Epidermal melanocyte (primary cell): ENCODE results near the gene SPTLC3.

Experiments
- DNase-seq: peaks from one replicate; pipeline ENCODE4 v3.0.0; 2011; ENCODE audit warnings: low spot score; ENCODE audit not compliant: insufficient read length

The SPTLC3 gene

GRCh38 chr20:13029687-13030375 lies 21.1 kb downstream of the SPTLC3 start:
- peak; percentile 21 for DNase-seq

GRCh38 chr20:13031751-13032150 lies 23.0 kb downstream of the SPTLC3 start:
- DNase-seq, result no peak

GRCh38 chr20:13034115-13034514 lies 25.3 kb downstream of the SPTLC3 start:
- DNase-seq, result no peak

- DNase-seq, result no peak
Observed at GRCh38 chr20:13034936-13035335, 26.2 kb downstream of the SPTLC3 start.

GRCh38 chr20:13035399-13036152 lies 26.8 kb downstream of the SPTLC3 start:
- no peak for DNase-seq

GRCh38 chr20:13037727-13038126 lies 29.0 kb downstream of the SPTLC3 start:
- no peak for DNase-seq

GRCh38 chr20:13041574-13042457 lies 33.0 kb downstream of the SPTLC3 start:
- DNase-seq, result no peak

- no peak for DNase-seq
Observed at GRCh38 chr20:13042458-13042794, 33.7 kb downstream of the SPTLC3 start.

GRCh38 chr20:13046409-13046808 lies 37.6 kb downstream of the SPTLC3 start:
- no peak for DNase-seq

- no peak for DNase-seq
Observed at GRCh38 chr20:13054011-13054410, 45.2 kb downstream of the SPTLC3 start.

- no peak for DNase-seq
Observed at GRCh38 chr20:13058666-13059389, 50.1 kb downstream of the SPTLC3 start.

GRCh38 chr20:13059398-13060136 lies 50.8 kb downstream of the SPTLC3 start:
- no peak for DNase-seq

GRCh38 chr20:13060327-13060726 lies 51.6 kb downstream of the SPTLC3 start:
- DNase-seq, result no peak

- DNase-seq, result no peak
Observed at GRCh38 chr20:13061381-13061780, 52.6 kb downstream of the SPTLC3 start.

GRCh38 chr20:13062789-13063188 lies 54.0 kb downstream of the SPTLC3 start:
- DNase-seq, result no peak

GRCh38 chr20:13068336-13068735 lies 59.6 kb downstream of the SPTLC3 start:
- DNase-seq, result no peak

- no peak for DNase-seq
Observed at GRCh38 chr20:13081877-13082276, 73.1 kb downstream of the SPTLC3 start.

GRCh38 chr20:13082378-13082777 lies 73.6 kb downstream of the SPTLC3 start:
- DNase-seq, result no peak

- DNase-seq, result no peak
Observed at GRCh38 chr20:13085275-13085674, 76.5 kb downstream of the SPTLC3 start.

GRCh38 chr20:13089950-13090469 lies 81.2 kb downstream of the SPTLC3 start:
- no peak for DNase-seq
